ENCODE measurements around the gene GPBAR1.

The GPBAR1 gene

GRCh38 chr2:218285604-218286003 is 24.8 kb downstream of the GPBAR1 start:
- DNase-seq (ENCODE audit: low read depth), result no peak

DNA sequence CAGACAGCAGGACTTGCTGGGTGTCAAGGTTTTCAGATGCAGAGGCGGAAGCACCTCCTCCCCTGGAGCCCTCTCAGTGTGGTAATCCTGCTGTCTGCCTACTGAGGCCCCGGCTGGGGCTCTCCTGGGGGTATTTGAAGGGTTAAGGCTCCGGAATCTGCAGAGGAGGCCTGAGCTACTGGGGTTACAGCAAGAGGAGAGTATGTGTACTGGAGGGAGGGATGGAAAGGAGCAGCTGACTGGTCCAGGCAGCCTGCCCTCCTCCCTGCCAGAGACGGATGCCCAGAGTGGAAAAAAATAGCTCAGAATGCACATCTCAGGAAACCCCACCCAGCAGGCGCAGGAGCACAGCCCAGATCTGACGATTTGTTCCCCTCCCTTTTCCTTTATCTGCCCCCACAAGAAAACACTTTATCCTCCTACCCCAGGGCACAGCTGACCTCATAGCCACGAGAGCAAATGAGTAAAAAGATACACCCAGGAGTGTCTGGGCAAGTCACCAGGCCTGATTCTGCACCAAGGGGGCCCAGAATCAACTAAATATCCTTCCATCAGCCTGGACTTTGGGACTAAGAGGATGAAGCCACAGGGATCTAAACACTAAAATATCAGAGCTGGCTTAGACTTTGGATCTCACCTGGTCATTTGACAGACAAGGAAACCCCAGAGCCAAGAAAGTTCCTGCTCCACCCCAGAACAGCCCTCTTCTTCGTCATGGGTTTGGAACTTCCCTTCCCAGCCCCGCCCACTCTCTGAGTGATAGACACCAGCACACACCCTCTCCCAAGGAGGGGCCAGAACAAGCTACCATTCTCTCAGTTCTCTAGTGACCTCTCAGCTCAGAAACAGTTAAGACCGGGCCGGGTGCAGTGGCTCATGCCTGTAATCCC is 26.0 kb downstream of the GPBAR1 start:
- peak; percentile 75 for DNase-seq (ENCODE audit: low read depth)

- no peak for DNase-seq (ENCODE audit: low read depth)
These were observed 29.0 kb downstream of the GPBAR1 start for GRCh38 chr2:218289639-218290315.

DNA sequence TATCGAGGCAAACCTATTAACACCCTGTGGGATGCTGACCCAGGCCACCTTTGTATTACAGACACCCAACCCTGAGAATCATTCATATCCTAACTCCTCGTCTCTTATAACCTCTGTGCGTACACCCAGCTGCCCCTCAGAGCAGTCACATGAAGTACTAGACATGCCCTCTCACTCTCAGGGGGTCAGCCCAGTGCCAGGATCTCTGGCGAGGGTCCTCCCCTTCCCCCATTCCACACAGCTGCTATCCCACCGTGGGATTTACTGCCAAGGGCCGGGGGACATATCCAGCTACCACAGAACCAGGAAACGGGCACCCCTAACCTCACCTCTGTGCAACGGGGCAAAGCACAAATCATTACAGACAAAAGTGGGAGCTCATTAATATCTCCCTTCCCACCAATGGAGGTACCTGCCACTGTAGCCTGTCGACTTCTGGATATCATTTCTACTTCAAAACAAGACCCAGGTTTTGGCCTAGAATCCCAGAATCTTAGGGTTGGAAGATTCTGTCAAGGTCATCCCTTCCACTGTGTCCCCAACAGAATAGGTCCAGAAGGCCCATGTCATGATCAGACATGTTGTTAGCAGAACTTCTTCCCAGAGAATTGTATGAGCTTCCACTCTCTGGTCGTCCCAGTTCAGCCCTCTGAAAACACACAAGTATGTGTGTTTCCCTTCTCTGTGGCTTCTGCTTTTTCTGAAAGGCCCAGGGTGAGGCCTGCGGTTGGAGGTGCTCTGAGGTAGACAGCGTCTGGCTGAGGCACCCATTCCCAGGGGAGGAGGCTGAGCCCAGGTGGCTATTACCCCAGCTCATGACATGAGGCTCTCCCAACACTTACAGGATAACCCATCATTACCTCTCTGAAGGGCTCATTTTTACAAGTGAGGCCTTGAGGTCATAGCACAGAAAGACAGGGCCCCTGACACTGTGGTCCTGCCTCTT is 29.8 kb downstream of the GPBAR1 start:
- no peak for DNase-seq (ENCODE audit: low read depth)

DNA sequence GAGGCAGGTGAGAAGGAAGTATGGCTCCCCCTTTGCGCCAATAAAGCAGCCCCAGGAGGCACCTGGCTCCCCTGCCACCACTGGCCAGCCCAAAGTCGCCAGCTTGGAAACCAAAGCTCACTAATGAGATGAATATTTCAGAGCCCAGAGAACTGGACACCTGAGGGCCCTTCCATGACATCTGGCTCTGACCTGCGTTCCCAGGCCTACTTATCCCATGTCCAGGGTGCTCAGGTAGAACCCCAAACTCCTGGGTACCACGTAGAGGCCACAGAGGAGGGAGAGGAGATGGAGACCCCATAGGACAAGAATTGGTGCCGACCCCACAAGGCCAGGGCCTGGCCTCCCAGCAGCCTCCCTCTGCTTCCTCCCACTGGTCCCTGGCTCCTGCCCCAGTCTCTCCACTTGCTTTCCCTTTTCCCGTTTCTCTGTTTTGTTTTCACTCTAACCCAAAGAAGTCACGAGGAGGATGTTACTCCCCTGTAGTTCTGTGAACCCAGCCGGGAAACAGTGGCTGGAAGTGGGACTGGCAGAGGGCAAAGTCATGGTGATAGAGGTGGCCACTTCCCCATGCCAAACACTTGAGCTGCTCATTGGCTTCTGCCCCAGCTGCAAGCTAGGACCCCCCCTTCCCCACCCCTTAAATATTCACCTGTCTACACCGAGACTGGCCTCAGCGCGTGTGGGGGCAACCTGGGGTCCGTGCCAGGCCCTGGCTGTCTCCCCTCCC is 30.7 kb downstream of the GPBAR1 start:
- DNase-seq (ENCODE audit: low read depth), result no peak

- no peak for DNase-seq (ENCODE audit: low read depth)
These were observed 31.5 kb downstream of the GPBAR1 start, which contains the start of gene TMBIM1 for GRCh38 chr2:218292048-218293014. TMBIM1 (minus strand) TSS chr2:218292503; CDS start chr2:218282141, 10,362 bp downstream.

- DNase-seq (ENCODE audit: low read depth), result no peak
These were observed 33.1 kb downstream of the GPBAR1 start for GRCh38 chr2:218293715-218294429.

- no peak for DNase-seq (ENCODE audit: low read depth)
These were observed 33.7 kb downstream of the GPBAR1 start for GRCh38 chr2:218294430-218295022.

DNA sequence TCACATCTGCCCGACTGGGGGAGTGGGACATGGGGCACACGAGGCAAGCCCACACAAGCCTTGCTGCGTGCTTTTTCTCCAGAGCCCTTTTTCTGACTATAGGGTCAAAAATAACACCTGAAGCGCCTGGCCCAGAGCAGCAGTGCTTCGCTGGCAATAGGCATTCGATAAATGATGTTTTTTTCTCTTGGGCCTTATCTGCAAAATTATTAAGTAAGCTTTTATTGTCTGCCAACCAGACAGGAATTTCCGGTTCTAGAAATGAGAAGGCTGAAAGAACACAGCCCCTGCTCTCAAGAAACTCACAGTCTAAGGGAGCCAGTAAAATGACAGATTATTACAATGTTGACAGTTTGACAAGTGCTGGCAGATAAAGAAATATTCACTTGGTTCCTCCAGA is 34.2 kb downstream of the GPBAR1 start:
- DNase-seq (ENCODE audit: low read depth), result no peak

DNA sequence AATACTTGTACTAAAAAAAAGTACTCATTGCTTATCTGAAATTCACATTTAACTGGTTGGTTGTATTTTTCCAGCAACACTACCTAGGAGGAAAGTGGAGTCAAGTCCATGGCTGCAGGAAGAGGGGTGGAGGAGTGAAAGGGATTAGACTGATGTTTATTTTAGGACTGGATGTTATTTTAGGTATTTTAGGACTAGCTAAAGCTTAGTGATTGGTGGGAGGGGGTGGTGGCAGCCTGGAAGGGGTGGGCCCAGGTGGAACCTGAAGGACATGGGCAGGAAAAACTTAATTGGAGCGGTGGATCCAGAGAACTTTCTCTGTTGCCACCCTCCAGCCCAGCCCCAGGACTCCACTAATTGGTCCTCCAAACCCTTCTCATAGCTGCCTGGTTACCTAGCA is 35.4 kb downstream of the GPBAR1 start:
- no peak for DNase-seq (ENCODE audit: low read depth)

DNA sequence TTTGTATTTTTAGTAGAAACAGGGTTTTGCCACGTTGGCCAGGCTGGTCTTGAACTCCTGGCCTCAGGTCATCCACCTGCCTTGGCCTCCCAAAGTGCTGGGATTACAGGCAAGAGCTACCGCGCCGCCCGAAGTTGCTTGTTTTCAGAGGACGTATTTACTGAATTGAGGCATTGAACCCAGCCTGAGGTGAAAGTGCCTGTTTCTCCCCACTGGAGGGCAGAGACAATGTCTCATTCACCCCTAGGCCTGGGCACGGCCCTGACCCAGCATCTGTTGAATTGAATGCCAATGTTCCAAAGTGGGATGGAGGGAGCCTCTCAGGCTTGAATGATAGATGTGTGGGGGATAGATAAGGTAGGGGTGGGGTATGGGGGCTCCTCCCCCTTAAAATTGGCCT is 36.0 kb downstream of the GPBAR1 start:
- DNase-seq (ENCODE audit: low read depth), result no peak

- DNase-seq (ENCODE audit: low read depth), result no peak
These were observed 37.6 kb downstream of the GPBAR1 start for GRCh38 chr2:218298314-218298875.

DNA sequence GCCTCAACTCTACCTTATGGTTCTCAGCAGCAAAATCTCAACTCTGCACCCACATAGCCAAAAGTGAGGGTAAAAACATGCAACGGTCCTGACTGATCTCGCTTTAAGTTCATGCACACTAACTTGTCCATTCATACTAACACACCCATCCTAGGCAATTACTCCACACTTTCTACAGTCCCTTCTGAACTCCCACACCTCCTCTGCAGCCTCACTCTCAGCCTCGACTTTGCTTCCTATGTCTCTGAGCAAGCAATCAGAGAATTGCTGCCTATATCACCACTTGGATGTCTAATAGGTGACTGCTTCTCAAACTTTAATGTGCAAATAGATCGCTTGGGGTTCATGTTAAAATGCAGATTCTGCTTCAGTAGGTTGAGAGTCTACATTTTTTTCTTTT is 39.3 kb downstream of the GPBAR1 start:
- DNase-seq (ENCODE audit: low read depth), result no peak

DNA sequence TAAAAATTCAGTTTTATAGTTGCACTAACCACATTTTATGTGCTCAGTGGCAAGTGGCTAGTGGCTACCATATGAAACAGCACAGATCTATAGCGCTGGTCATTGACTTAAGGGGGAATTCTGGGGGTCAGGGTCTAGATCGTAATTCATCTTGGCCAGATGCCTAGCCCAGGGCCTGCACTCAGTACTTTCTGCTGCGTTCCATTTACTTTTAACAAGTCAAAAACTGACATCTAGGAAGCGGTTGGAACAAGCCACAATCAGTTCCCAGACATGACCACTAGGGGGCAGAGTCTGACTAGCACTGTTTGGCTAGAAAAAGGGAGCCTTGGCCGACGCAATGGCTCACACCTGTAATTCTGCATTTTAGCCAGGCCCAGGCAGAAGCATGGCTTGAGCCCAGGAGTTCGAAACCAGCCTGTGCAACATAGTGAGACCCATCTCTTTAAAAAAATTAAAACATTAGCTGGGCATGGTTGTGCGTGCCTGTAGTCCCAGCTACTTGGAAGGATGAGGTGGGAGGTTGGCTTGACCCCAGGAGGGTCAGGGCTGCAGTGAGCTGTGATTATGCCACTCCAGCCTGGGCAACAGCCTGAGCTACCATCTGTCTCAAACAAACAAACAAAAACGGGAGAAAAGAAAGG is 40.5 kb downstream of the GPBAR1 start:
- DNase-seq (ENCODE audit: low read depth), result no peak

- no peak for DNase-seq (ENCODE audit: low read depth)
These were observed 44.6 kb downstream of the GPBAR1 start for GRCh38 chr2:218305383-218305782.

- DNase-seq (ENCODE audit: low read depth), result no peak
These were observed 45.5 kb downstream of the GPBAR1 start for GRCh38 chr2:218306184-218306920.

DNA sequence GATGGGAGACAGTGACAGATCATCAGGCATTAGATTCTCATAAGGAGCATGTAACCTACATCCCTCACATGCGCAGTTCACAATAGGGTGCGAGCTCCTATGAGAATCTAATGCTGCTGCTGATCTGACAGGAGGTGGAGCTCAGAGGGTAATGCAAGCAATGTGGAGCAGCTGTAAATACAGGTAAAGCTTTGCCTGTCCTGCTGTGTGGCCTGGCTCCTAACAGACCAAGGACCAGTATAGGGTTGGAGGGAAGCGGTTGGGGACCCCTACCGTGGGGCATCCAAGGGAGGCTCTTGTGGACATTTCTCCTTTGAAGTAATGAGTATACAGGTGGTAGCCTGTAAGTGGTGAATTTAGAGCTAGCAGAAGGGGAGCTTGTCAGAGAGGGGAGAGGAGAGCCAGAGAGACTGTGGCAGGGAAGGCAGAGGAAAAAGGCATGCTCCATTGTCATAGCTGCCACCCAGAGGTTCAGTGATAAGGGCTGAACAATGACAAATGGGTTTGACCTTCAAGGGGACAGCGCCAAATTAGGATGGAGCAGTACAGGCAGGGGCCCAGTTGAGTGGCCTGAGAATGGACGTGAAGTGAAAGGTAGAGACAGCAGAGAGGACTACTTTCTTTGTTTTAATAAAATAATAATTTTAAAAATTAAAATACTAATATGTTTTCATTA is 46.7 kb downstream of the GPBAR1 start:
- DNase-seq (ENCODE audit: low read depth), result no peak
